Heart right ventricle (tissue), 16 donors: ENCODE results near the gene EEF1AKMT2. TPM values are rescaled to one million over a fixed set of nuclear protein-coding genes. Genes with fewer than 3 reads are reported as not detected.
"Not testable (repeated sequence)": the region's sequence is repeated elsewhere in the genome, so short reads cannot be mapped to it uniquely, and the experiment has no call there.

Experiments
- ATAC-seq, 8 donors: fragments of 200-7000 bp; cut with Tn5 transposase; one replicate each; pipeline ENCODE4 v1.9.1; 2020; ENCODE audit warnings: mild to moderate bottlenecking in 8 of 8, moderate library complexity in 8 of 8, moderate number of reproducible peaks in 1 of 8
- DNase-seq, 2 donors: peaks; one replicate each; pipeline ENCODE4 v3.0.0-alpha.2; 2020
- H3K27ac ChIP-seq, 10 donors: fragments of 200-600 bp; sonication (generic) in 2 of 10; one replicate each; pipeline versions ENCODE4 v1.5.0 to v1.8.0; 2020 to 2022; ENCODE audit warnings: mild to moderate bottlenecking in 3 of 10
- H3K27me3 ChIP-seq, 7 donors: fragments of 200-600 bp; one replicate each; pipeline ENCODE4 v1.8.0; 2021 to 2022; ENCODE audit warnings: mild to moderate bottlenecking in 2 of 7
- H3K36me3 ChIP-seq, 9 donors: fragments of 200-600 bp; sonication (generic) in 1 of 9; one replicate each; pipeline versions ENCODE4 v1.5.0 to v1.8.0; 2020 to 2022; ENCODE audit warnings: mild to moderate bottlenecking in 2 of 9
- H3K4me1 ChIP-seq, 9 donors: fragments of 200-600 bp; sonication (generic) in 1 of 9; one replicate each; pipeline versions ENCODE4 v1.5.0 to v1.8.0; 2020 to 2022; ENCODE audit warnings: mild to moderate bottlenecking in 4 of 9
- H3K4me3 ChIP-seq, 10 donors: fragments of 200-600 bp; sonication (generic) in 2 of 10; one replicate each; pipeline versions ENCODE4 v1.5.0 to v1.8.0; 2020 to 2022; ENCODE audit warnings: mild to moderate bottlenecking in 7 of 10, moderate library complexity in 2 of 10
- H3K9me3 ChIP-seq, 11 donors: fragments of 200-600 bp in 10 of 11; sonication (generic) in 2 of 11; one replicate each; pipeline versions ENCODE4 v1.5.0 to v1.8.0; 2013 to 2022; ENCODE audit warnings: mild to moderate bottlenecking in 2 of 11, control low read depth in 1 of 11, moderate library complexity in 1 of 11
- WGBS, 2 donors: extraction: QIAGEN DNeasy Blood & Tissue Kit; methylation state at CpG; one replicate each; pipeline ENCODE4 v1.1.7; 2013; ENCODE audit warnings: inconsistent platforms in 1 of 2; 5-methylcytosine and 5-hydroxymethylcytosine counted together
- intact Hi-C, 10 donors: fragments of 100-400 bp; cut with DNase I; formaldehyde crosslinking; loops; one replicate each; pipeline versions ENCODE4 v1.11.1 to v1.14.2; 2022
- polyA plus RNA-seq, 2 donors: library from polyadenylated mRNA; stranded (reverse); fragments of 200-250 nt; gene quantifications; one replicate each; pipeline ENCODE4 v1.2.3, GENCODE V29; 2013
- total RNA-seq, 10 donors: library from RNA; stranded (reverse); fragmentation: NEBNext Ultra II Directional in 3 of 10; extraction: Animal tissue kit (Norgen Biotek cat#: 25700) in 3 of 10; gene quantifications; one replicate each; pipeline versions ENCODE4 v1.2.1 to v1.2.4, GENCODE V29; 2021 to 2023
- TF ChIP-seq, protein P1 (sequence below), 9 donors: fragments of 200-600 bp; sonication (generic) in 2 of 9; IDR thresholded peaks; one replicate each; pipeline versions ENCODE4 v1.5.0 to v1.8.0; 2021 to 2022; ENCODE audit warnings: antibody characterized with exemption in 9 of 9, mild to moderate bottlenecking in 5 of 9, moderate library complexity in 1 of 9
- donor health status: Arrhythmogenic right ventricular cardiomyopathy.
- donor health status: ischemic (EF 13 %, LVEDD 7.1; RV severe dilation, severe dysfunction).
- donor health status: healthy with polysubstance abuse.
- donor health status: DM: no; HTN: yes; CAD: no.
- donor health status: DM: no; HTN: no; CAD: no.
- donor health status: ischemic (EF 25% LVEDD 6.9; RV normal size, moderate dysfunction).
- donor health status: ischemic (EF 25% LVEDD 5.7; RV mildly dilated, moderate dysfunction).
- donor health status: healthy.
- donor health status: DM: yes; HTN: yes; CAD: no.
- donor health status: Ischemic cardiomyopathy.
- donor health status: ischemic (EF 35%, LVEDD 5.7; RV mildly dilated, moderate dysfunction).
- donor health status: nonischemic (EF 11% LVEDD 7.7; RV severe dilation, severe dysfunction).
- donor health status: DM: yes; HTN: yes; CAD: no.
- donor health status: PGD.
- donor health status: ischemic (EF 29% LVEDD 5.4; RV normal size, mild dysfunction).
- donor health status: nonischemic (EF 23%, LVEDD 6.1; RV moderate dilation, normal function).

Gene EEF1AKMT2
- total and polyA plus RNA-seq, 12 donors = 7.4 to 18.8 (median 13.0) TPM

- WGBS, 2 donors = 74 to 81% methylated on average over 4 of the region's 4 CpGs
- intact Hi-C loops = no loop called here
- H3K27me3 ChIP-seq = no peaks in the 10 kb centered on the region
- H3K36me3 ChIP-seq = no peaks in the 10 kb centered on the region
- ATAC-seq (no peak), DNase-seq (no peak)
- H3K4me3 ChIP-seq = no peak overlapping the region
- peaks cover 5 to 23% (median 17%) of the 10 kb centered on the region in 9 donors for H3K4me1 ChIP-seq
- H3K27ac ChIP-seq = no peak overlapping the region
- TF ChIP-seq, protein P1, sequence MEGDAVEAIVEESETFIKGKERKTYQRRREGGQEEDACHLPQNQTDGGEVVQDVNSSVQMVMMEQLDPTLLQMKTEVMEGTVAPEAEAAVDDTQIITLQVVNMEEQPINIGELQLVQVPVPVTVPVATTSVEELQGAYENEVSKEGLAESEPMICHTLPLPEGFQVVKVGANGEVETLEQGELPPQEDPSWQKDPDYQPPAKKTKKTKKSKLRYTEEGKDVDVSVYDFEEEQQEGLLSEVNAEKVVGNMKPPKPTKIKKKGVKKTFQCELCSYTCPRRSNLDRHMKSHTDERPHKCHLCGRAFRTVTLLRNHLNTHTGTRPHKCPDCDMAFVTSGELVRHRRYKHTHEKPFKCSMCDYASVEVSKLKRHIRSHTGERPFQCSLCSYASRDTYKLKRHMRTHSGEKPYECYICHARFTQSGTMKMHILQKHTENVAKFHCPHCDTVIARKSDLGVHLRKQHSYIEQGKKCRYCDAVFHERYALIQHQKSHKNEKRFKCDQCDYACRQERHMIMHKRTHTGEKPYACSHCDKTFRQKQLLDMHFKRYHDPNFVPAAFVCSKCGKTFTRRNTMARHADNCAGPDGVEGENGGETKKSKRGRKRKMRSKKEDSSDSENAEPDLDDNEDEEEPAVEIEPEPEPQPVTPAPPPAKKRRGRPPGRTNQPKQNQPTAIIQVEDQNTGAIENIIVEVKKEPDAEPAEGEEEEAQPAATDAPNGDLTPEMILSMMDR (IDR thresholded peaks at IDR 0.05) = no peak
- H3K9me3 ChIP-seq = no peaks in the 10 kb centered on the region
Observed at GRCh38 chr10:124799211-124799610, 7.5 kb upstream of the EEF1AKMT2 start.

DNA sequence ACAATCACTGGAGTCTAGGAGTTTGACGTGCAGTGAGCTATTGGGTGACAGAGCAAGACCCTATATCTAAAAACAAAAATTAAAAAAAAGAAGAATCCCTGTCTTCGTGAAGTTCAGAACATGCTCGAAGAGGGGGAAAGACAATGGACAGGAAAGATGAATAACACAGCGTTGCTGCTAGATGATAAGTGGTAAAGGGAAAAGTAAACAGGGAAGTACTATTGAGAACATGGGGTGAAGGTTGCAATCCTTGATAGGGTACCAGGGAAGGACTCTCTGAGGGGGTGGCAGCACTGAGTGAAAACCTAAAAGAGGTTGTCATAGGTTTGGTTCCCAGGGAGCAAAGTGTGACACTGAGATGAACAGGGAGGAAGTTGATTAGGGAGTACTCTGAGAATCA is 7.1 kb upstream of the EEF1AKMT2 start:
- DNase-seq = no peak
- TF ChIP-seq, protein P1 (IDR thresholded peaks at IDR 0.05) = no peak
- Histone ChIP-seq H3K9me3 (no peaks in the 10 kb centered on the region), H3K27ac (no peak overlapping the region), H3K36me3 (no peaks in the 10 kb centered on the region), H3K27me3 (no peaks in the 10 kb centered on the region), H3K4me1 (peaks cover 5 to 23% (median 17%) of the 10 kb centered on the region in 9 donors), H3K4me3 (no peak overlapping the region)
- ATAC-seq = no peak
- 67 to 73% methylated on average over 4 of the region's 4 CpGs for WGBS, 2 donors
- intact Hi-C loops = no loop called here

DNA sequence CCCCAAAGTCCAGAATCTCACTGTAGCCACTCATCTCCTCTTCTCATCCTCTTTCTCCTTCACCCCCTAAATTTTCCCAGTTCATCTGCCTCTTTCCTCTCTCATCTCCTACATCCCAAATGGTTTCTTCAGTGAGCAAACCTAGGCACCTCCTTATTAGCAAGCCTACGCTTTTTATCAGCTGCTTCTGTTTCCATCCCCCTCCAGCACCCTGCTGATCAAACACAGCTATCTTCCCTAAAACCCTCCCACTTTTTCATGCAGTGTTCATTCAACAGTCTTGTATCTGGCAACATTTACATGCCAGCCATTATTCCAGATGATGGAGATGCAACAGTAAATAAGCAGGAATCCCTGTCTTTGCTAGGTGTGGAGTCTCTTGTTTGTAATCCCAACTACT is 6.7 kb upstream of the EEF1AKMT2 start:
- no peaks in the 10 kb centered on the region for H3K36me3 ChIP-seq
- ATAC-seq = no peak
- no peak overlapping the region for H3K4me3 ChIP-seq
- no peak for DNase-seq
- TF ChIP-seq, protein P1 (IDR thresholded peaks at IDR 0.05) = no peak
- 72 to 79% methylated on average over 1 of the region's 1 CpG for WGBS, 2 donors
- H3K4me1 ChIP-seq = peaks cover 5 to 19% (median 17%) of the 10 kb centered on the region in 9 donors
- H3K27ac ChIP-seq = no peak overlapping the region
- intact Hi-C loops = no loop called here
- no peaks in the 10 kb centered on the region for H3K27me3 ChIP-seq
- no peaks in the 10 kb centered on the region for H3K9me3 ChIP-seq

DNA sequence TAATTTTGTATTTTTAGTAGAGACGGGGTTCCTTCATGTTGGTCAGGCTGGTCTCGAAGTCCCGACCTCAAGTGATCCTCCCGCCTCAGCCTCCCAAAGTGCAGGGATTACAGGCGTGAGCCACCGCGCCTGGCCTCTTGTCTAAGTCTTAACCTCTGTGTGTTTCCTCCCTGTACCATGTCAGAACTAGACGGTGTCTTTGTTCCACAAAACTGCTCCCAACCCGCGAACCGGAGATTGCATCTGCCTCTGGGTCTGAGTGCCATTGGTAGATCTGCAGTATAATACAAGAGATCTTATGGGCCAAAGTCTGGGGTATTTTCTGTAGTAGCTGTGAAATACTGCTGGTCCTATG is 1.3 kb upstream of the EEF1AKMT2 start:
- 96% methylated on average over 11 of the region's 11 CpGs for WGBS, 2 donors
- Histone ChIP-seq H3K36me3 (peaks cover 0 to 19% (median 4%) of the 10 kb centered on the region in 9 donors), H3K4me1 (peaks cover 4 to 18% (median 12%) of the 10 kb centered on the region in 9 donors), H3K27me3 (no peaks in the 10 kb centered on the region), H3K27ac (no peak overlapping the region), H3K9me3 (no peaks in the 10 kb centered on the region), H3K4me3 (peak overlapping the region in 8 of 10 donors; percentile 68 to 100 (median 98))
- intact Hi-C loops = no loop called here
- TF ChIP-seq, protein P1 (IDR thresholded peaks at IDR 0.05) = no peak
- no peak for ATAC-seq
- DNase-seq = no peak

DNA sequence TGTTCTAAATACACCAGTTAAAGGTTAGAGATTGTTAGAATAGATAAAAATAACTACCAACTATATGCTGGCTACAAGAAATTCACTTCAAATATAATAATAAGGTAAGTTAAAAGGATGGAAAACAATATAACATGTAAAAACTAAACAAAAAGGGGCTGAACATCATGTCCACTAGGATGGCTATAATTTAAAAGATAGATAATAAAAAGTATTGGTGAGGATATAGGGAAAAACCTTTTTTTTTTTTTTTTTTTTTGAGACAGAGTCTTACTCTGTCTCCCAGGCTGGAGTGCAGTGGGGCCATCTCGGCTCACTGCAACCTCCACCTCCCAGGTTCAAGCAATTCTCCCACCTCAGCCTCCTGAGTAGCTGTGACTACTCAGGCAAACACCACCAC is 8.8 kb downstream of the EEF1AKMT2 start:
- intact Hi-C loops, DNase-seq, H3K27ac ChIP-seq, H3K27me3 ChIP-seq, H3K4me3 ChIP-seq, H3K4me1 ChIP-seq, ATAC-seq, H3K9me3 ChIP-seq: not testable (repeated sequence)
- peaks cover 0 to 82% (median 28%) of the 10 kb centered on the region in 9 donors for H3K36me3 ChIP-seq
- 100% methylated on average over 1 of the region's 1 CpG for WGBS, 2 donors
